ENCODE results near the gene USP48.
"Not testable (repeated sequence)": the region's sequence is repeated elsewhere in the genome, so short reads cannot be mapped to it uniquely, and the experiment has no call there.

The USP48 gene

GRCh38 chr1:21781815-21782348 is 1.1 kb downstream of the USP48 start:
- Histone ChIP-seq H3K9ac (ENCODE audit: low read depth, low read length) (peak overlapping the region; percentile 99), H3K4me1 (ENCODE audit: control insufficient read depth, insufficient read depth, low read length) (peaks cover 7% of the 10 kb centered on the region), H3K4me3 (ENCODE audit: low read length) (peak overlapping the region; percentile 80), H3K4me2 (ENCODE audit: low read length) (peak overlapping the region; percentile 96), H3K36me3 (ENCODE audit: insufficient read depth, low read length) (no peaks in the 10 kb centered on the region), H3K9me3 (replicated peaks; ENCODE audit: low read length) (no peaks in the 10 kb centered on the region), H3K27me3 (ENCODE audit: control insufficient read depth, insufficient read depth, low read length) (no peaks in the 10 kb centered on the region)

DNA sequence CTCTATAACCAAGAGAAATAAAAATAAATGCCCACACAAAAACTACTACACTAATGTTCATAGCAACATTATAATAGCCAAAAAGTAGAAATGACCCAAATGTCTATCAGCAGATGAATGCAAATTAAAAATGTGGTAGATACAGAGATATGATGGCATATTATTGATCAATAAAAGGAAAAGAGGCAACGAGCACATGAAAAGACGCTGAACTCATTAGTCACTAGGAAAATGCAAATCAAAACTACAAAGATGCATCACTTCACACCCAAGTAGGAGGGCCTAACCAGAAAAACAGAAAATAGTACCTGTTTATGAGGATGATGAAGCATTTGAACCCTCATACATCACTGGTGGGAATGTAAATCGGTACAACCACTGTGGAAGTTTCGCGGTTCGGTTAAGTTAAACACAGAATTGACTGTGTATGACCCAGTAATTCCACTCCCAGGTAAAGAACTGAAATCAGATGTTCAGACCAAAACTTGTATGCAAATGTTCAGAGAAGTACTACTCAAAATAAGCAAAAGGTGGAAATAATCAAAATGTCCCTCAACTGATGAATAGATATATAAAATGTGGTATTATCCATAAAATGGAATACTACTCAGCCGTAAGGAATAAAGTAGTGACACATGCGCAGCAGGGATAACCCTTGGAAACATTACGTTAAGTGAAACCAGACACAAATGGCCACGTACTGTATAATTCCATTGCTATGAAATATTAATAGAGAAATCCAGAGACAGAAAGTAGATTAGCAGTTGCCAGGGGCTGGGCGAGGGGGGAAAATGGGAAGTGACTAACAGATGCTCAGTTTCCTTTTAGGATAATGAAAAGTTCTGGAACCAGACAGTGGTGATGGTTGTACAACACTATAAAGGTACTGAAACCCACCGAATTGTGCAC is 3.1 kb downstream of the USP48 start:
- Histone ChIP-seq H3K9me3 (replicated peaks; ENCODE audit: low read length) (no peaks in the 10 kb centered on the region), H3K36me3 (ENCODE audit: insufficient read depth, low read length) (no peaks in the 10 kb centered on the region), H3K4me1 (ENCODE audit: control insufficient read depth, insufficient read depth, low read length) (peaks cover 7% of the 10 kb centered on the region), H3K9ac (ENCODE audit: low read depth, low read length) (no peak overlapping the region), H3K4me3 (ENCODE audit: low read length) (no peak overlapping the region), H3K4me2 (ENCODE audit: low read length) (peak overlapping the region; percentile 35), H3K27me3 (ENCODE audit: control insufficient read depth, insufficient read depth, low read length) (no peaks in the 10 kb centered on the region)

DNA sequence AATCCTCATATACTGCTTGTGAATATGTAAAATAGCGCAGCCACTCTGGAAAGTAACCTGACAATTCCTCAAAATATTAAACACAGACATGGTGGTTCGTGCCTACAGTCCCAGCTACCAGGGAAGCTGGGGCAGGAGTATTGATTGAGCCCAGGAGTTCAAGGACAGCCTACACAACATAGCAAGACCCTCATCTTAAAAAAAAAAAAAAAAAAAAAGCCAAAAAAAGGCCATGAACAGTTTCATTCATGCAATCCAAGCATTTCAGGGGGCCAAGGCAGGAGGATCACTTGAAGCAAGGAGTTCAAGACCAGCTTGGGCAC is 4.6 kb downstream of the USP48 start:
- H3K4me3 ChIP-seq (ENCODE audit: low read length) = no peak overlapping the region
- no peaks in the 10 kb centered on the region for H3K27me3 ChIP-seq (ENCODE audit: control insufficient read depth, insufficient read depth, low read length)
- H3K4me1 ChIP-seq (ENCODE audit: control insufficient read depth, insufficient read depth, low read length) = peaks cover 7% of the 10 kb centered on the region
- no peak overlapping the region for H3K9ac ChIP-seq (ENCODE audit: low read depth, low read length)
- H3K4me2 ChIP-seq (ENCODE audit: low read length) = no peak overlapping the region
- no peaks in the 10 kb centered on the region for H3K9me3 ChIP-seq (replicated peaks; ENCODE audit: low read length)
- no peaks in the 10 kb centered on the region for H3K36me3 ChIP-seq (ENCODE audit: insufficient read depth, low read length)

GRCh38 chr1:21776925-21777324 is 6.0 kb downstream of the USP48 start:
- not testable (repeated sequence) for H3K9ac ChIP-seq (ENCODE audit: low read depth, low read length); H3K9me3 ChIP-seq (replicated peaks; ENCODE audit: low read length); H3K4me2 ChIP-seq (ENCODE audit: low read length); H3K4me3 ChIP-seq (ENCODE audit: low read length); H3K4me1 ChIP-seq (ENCODE audit: control insufficient read depth, insufficient read depth, low read length); H3K36me3 ChIP-seq (ENCODE audit: insufficient read depth, low read length); H3K27me3 ChIP-seq (ENCODE audit: control insufficient read depth, insufficient read depth, low read length)

DNA sequence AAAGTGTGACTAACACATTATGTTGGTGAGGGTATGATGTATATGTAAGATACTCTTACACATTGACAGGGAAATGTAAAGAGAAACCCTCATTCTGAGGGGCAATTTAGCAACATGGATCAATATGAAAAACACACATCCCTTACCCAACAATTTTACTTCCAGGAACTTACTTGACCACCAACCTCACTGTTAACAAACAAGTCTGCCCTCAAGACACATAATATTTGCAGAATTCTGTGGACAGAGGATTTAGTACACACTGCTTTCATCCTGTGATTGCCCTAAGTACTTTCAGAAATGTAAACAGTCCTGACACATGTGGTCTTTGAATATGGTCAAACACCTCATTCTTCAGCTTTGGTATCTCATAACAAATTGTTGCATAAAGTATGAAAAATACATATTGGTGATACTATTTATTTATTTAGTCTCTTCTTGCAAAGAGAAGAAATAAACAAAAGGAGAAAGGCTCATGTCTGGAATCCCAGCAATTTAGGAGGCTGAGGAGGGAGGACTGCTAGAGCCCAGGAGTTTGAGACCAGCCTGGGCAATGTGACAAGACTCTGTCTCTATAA is 6.9 kb downstream of the USP48 start:
- Histone ChIP-seq H3K27me3 (ENCODE audit: control insufficient read depth, insufficient read depth, low read length) (no peaks in the 10 kb centered on the region), H3K9ac (ENCODE audit: low read depth, low read length) (no peak overlapping the region), H3K4me2 (ENCODE audit: low read length) (no peak overlapping the region), H3K36me3 (ENCODE audit: insufficient read depth, low read length) (no peaks in the 10 kb centered on the region), H3K4me1 (ENCODE audit: control insufficient read depth, insufficient read depth, low read length) (peaks cover 7% of the 10 kb centered on the region), H3K4me3 (ENCODE audit: low read length) (no peak overlapping the region), H3K9me3 (replicated peaks; ENCODE audit: low read length) (no peaks in the 10 kb centered on the region)

- Histone ChIP-seq H3K9ac (ENCODE audit: low read depth, low read length) (no peak overlapping the region), H3K4me1 (ENCODE audit: control insufficient read depth, insufficient read depth, low read length) (peaks cover 7% of the 10 kb centered on the region), H3K9me3 (replicated peaks; ENCODE audit: low read length) (no peaks in the 10 kb centered on the region), H3K36me3 (ENCODE audit: insufficient read depth, low read length) (no peaks in the 10 kb centered on the region), H3K27me3 (ENCODE audit: control insufficient read depth, insufficient read depth, low read length) (no peaks in the 10 kb centered on the region), H3K4me2 (ENCODE audit: low read length) (no peak overlapping the region), H3K4me3 (ENCODE audit: low read length) (no peak overlapping the region)
These were observed 7.4 kb downstream of the USP48 start for GRCh38 chr1:21775550-21775914.

DNA sequence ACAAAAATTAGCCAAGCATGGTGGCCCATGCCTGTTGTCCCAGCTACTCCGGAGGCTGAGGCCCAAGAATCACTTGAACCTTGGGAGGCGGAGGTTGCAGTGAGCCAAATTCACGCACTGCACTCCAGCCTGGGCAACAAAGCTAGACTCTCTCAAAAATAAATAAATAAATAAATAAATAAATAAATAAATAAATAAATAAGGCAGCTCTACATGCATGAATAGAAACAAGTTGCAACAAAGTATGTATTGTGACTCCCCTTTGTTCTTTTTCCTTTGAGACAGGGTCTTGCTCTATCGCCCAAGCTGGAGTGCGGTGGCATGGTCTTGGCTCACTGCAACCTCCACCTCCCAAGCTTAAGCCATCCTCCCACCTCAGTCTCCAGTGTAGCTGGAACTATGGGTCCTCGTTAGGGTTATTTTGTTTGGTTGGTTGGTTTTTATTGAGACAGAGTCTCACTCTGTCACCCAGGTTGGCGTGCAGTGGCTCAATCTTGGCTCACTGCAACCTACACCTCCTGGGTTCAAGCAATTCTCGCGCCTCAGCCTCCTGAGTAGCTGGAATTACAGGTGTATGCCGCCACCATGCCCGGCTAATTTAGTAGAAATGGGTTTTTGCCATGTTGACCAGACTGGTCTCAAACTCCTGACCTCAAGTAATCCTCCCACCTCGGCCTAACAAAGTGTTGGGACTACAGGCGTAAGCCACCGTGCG is 8.0 kb downstream of the USP48 start:
- H3K9me3 ChIP-seq (replicated peaks; ENCODE audit: low read length) = no peaks in the 10 kb centered on the region
- H3K4me3 ChIP-seq (ENCODE audit: low read length) = no peak overlapping the region
- no peaks in the 10 kb centered on the region for H3K36me3 ChIP-seq (ENCODE audit: insufficient read depth, low read length)
- H3K9ac ChIP-seq (ENCODE audit: low read depth, low read length) = no peak overlapping the region
- H3K4me2 ChIP-seq (ENCODE audit: low read length) = no peak overlapping the region
- H3K27me3 ChIP-seq (ENCODE audit: control insufficient read depth, insufficient read depth, low read length) = no peaks in the 10 kb centered on the region
- peaks cover 3% of the 10 kb centered on the region for H3K4me1 ChIP-seq (ENCODE audit: control insufficient read depth, insufficient read depth, low read length)

GRCh38 chr1:21773585-21773984 is 9.4 kb downstream of the USP48 start:
- no peaks in the 10 kb centered on the region for H3K9me3 ChIP-seq (replicated peaks; ENCODE audit: low read length)
- H3K4me1 ChIP-seq (ENCODE audit: control insufficient read depth, insufficient read depth, low read length) = peaks cover 3% of the 10 kb centered on the region
- H3K36me3 ChIP-seq (ENCODE audit: insufficient read depth, low read length) = no peaks in the 10 kb centered on the region
- no peak overlapping the region for H3K4me3 ChIP-seq (ENCODE audit: low read length)
- no peak overlapping the region for H3K9ac ChIP-seq (ENCODE audit: low read depth, low read length)
- no peak overlapping the region for H3K4me2 ChIP-seq (ENCODE audit: low read length)
- no peaks in the 10 kb centered on the region for H3K27me3 ChIP-seq (ENCODE audit: control insufficient read depth, insufficient read depth, low read length)

DNA sequence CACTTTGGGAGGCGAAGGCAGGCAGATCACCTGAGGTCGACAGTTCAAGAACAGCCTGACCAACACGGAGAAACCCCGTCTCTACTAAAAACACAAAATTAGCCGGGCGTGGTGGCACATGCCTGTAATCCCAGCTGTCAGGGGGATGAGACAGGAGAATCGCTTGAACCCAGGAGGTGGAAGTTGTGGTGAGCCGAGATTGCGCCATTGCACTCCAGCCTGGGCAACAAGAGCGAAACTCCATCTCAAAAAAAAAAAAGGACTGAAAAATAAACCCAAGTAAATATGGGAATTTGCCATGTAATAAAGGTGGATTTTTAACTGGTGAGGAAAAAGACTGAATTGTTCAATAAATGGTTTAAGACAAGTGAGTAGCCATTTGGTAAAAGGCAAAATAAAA is 11.3 kb downstream of the USP48 start:
- not testable (repeated sequence) for H3K9me3 ChIP-seq (replicated peaks; ENCODE audit: low read length); H3K9ac ChIP-seq (ENCODE audit: low read depth, low read length); H3K4me2 ChIP-seq (ENCODE audit: low read length); H3K4me1 ChIP-seq (ENCODE audit: control insufficient read depth, insufficient read depth, low read length); H3K27me3 ChIP-seq (ENCODE audit: control insufficient read depth, insufficient read depth, low read length); H3K4me3 ChIP-seq (ENCODE audit: low read length); H3K36me3 ChIP-seq (ENCODE audit: insufficient read depth, low read length)

DNA sequence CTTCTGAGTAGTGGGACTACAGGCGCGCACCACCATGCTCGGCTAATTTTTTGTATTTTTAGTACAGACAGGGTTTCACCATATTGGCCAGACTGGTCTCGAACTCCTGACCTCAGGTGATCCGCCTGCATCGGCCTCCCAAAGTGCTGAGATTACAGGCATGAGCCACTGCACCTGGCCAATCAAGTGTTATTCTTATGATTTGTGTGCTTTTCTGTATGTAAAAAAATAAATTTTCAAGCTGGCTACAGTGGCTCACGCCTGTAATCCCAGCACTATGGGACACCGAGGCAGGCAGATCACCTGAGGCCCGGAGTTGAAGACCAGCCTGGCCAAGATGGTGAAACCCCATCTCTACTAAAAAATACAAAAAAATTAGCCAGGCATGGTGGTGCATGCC is 12.3 kb downstream of the USP48 start:
- H3K4me2 ChIP-seq (ENCODE audit: low read length); H3K36me3 ChIP-seq (ENCODE audit: insufficient read depth, low read length); H3K4me3 ChIP-seq (ENCODE audit: low read length); H3K4me1 ChIP-seq (ENCODE audit: control insufficient read depth, insufficient read depth, low read length); H3K27me3 ChIP-seq (ENCODE audit: control insufficient read depth, insufficient read depth, low read length); H3K9ac ChIP-seq (ENCODE audit: low read depth, low read length); H3K9me3 ChIP-seq (replicated peaks; ENCODE audit: low read length): not testable (repeated sequence)

DNA sequence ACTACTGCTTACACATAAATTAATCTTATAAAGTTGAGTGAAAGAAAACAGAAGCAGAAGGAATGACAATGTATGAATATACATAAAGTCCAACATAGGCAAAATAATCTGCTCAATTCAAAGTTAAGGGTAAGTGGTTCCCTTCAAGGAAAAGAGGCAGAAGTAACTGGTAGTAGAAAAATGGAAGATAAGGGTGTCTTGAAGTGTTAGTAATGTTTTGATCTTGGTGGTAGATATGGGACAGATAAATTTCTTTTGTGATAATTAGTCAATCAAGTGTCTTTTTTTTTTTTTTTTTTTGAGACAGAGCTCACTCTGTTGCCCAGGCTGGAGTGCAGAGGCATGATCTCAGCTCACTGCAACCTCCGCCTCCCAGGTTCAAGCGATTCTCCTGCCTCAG is 12.7 kb downstream of the USP48 start:
- no peak overlapping the region for H3K4me2 ChIP-seq (ENCODE audit: low read length)
- no peaks in the 10 kb centered on the region for H3K27me3 ChIP-seq (ENCODE audit: control insufficient read depth, insufficient read depth, low read length)
- no peak overlapping the region for H3K4me3 ChIP-seq (ENCODE audit: low read length)
- H3K9ac ChIP-seq (ENCODE audit: low read depth, low read length) = no peak overlapping the region
- no peaks in the 10 kb centered on the region for H3K9me3 ChIP-seq (replicated peaks; ENCODE audit: low read length)
- H3K36me3 ChIP-seq (ENCODE audit: insufficient read depth, low read length) = no peaks in the 10 kb centered on the region
- peaks cover 7% of the 10 kb centered on the region for H3K4me1 ChIP-seq (ENCODE audit: control insufficient read depth, insufficient read depth, low read length)
